Keratinocyte (primary cell): ENCODE results near the gene C2CD5. TPM values are rescaled to one million over a fixed set of nuclear protein-coding genes. Genes with fewer than 3 reads are reported as not detected.

Experiments used
- DNase-seq: peaks from one replicate; pipeline ENCODE4 v3.0.0-alpha.2; 2011; ENCODE audit warnings: low read depth, missing footprints, low spot score
- FAIRE-seq: peaks from 2 replicates; lab custom pipeline; 2011; peaks lifted over from hg19 to GRCh38; lab: Jason Lieb, UNC
- H2AFZ ChIP-seq: 2 replicates; pipeline ENCODE4 v1.6.0; 2012; ENCODE audit warnings: low read length, control low read depth, inconsistent platforms; ENCODE audit not compliant: control insufficient read depth
- H3K27ac ChIP-seq: 2 replicates; pipeline ENCODE4 v1.5.1; 2011; ENCODE audit warnings: low read length; ENCODE audit not compliant: control insufficient read depth, insufficient read depth
- H3K27me3 ChIP-seq: 3 replicates; pipeline ENCODE4 v1.6.0; 2011; ENCODE audit warnings: low read length; ENCODE audit not compliant: control insufficient read depth, insufficient read depth; ENCODE audit errors: extremely low read depth
- H3K36me3 ChIP-seq, 2 experiments: 2 replicates in 1 of 2; 3 replicates in 1 of 2; pipeline ENCODE4 v1.5.1; 2011; ENCODE audit warnings: low read length in 2 of 2, mild to moderate bottlenecking in 1 of 2; ENCODE audit not compliant: control insufficient read depth in 2 of 2, insufficient read depth in 2 of 2; ENCODE audit errors: extremely low read depth in 1 of 2
- H3K4me1 ChIP-seq: 3 replicates; pipeline ENCODE4 v1.5.1; 2011; ENCODE audit warnings: low read length; ENCODE audit not compliant: control insufficient read depth, insufficient read depth; ENCODE audit errors: extremely low read depth
- H3K4me2 ChIP-seq: 3 replicates; pipeline ENCODE4 v1.6.0; 2011; ENCODE audit warnings: low read depth, low read length; ENCODE audit not compliant: control insufficient read depth, insufficient read depth; ENCODE audit errors: extremely low read depth
- H3K4me3 ChIP-seq, 3 experiments: fragments of 200-600 bp in 1 of 3; sonication (generic) in 1 of 3; 2 replicates in 2 of 3; 3 replicates in 1 of 3; pipeline ENCODE4 v1.5.1; 2011 to 2016; ENCODE audit warnings: low read length in 3 of 3, mild to moderate bottlenecking in 3 of 3, control low read depth in 2 of 3, inconsistent platforms in 1 of 3, low read depth in 1 of 3, mixed read lengths in 1 of 3, mixed run types in 1 of 3, moderate library complexity in 1 of 3; ENCODE audit not compliant: control insufficient read depth in 2 of 3, insufficient read depth in 2 of 3; ENCODE audit errors: extremely low read depth in 1 of 3
- H3K79me2 ChIP-seq: 2 replicates; pipeline ENCODE4 v1.6.0; 2012; ENCODE audit warnings: low read length; ENCODE audit not compliant: control insufficient read depth, insufficient read depth
- H3K9ac ChIP-seq: 3 replicates; pipeline ENCODE4 v1.6.0; 2011; ENCODE audit warnings: low read length; ENCODE audit not compliant: control insufficient read depth, insufficient read depth; ENCODE audit errors: extremely low read depth
- H3K9me1 ChIP-seq: 3 replicates; pipeline ENCODE4 v1.6.0; 2011; ENCODE audit warnings: low read length; ENCODE audit not compliant: control insufficient read depth, insufficient read depth; ENCODE audit errors: extremely low read depth
- H3K9me3 ChIP-seq: 2 replicates; pipeline ENCODE4 v1.5.1; 2012; ENCODE audit warnings: low read depth, low read length; ENCODE audit not compliant: control insufficient read depth
- H4K20me1 ChIP-seq: 3 replicates; pipeline ENCODE4 v1.6.0; 2011; ENCODE audit warnings: low read length; ENCODE audit not compliant: control insufficient read depth, insufficient read depth; ENCODE audit errors: extremely low read depth
- EZH2 ChIP-seq: IDR thresholded peaks from one replicate; pipeline ENCODE4 v1.6.1; 2012; ENCODE audit warnings: inconsistent platforms, mild to moderate bottlenecking, low read length, moderate library complexity
- dilution Hi-C: fragments of 300-500 bp; cut with MboI; formaldehyde crosslinking; loops from one replicate; pipeline ENCODE4 v1.7.0; 2020; ENCODE audit warnings: low sequenced_read_pairs; ENCODE audit not compliant: extremely low pct_ligation_motif_present
- polyA plus RNA-seq, 5 experiments: library from polyadenylated mRNA; depleted of rRNA in 3 of 5; stranded (reverse) in 3 of 5; stranded (forward) in 1 of 5; unstranded in 1 of 5; fragments of >200 nt; gene quantifications; 1 replicate in 1 of 5; 2 replicates in 3 of 5; 3 replicates in 1 of 5; pipeline versions ENCODE4 v1.2.1 to v1.2.3, GENCODE V29; 2011 to 2012; ENCODE audit warnings: missing spikeins in 2 of 5, low read depth in 1 of 5, low replicate concordance in 1 of 5
- TF ChIP-seq, protein P1 (sequence below), 3 experiments: IDR thresholded peaks in 1 of 3; conservative IDR thresholded peaks in 1 of 3; optimal IDR thresholded peaks in 1 of 3; 2 replicates in 2 of 3; 3 replicates in 1 of 3; pipeline versions ENCODE3 to v1.5.1; 2011; ENCODE audit warnings: low read length in 3 of 3, mild to moderate bottlenecking in 3 of 3, moderate library complexity in 2 of 3, control low read depth in 1 of 3, inconsistent platforms in 1 of 3; ENCODE audit not compliant: insufficient read depth in 2 of 3; ENCODE audit errors: extremely low read depth in 1 of 3

Gene C2CD5
- polyA plus RNA-seq, 1 donor (not counting 4 experiments of a cell fraction or from before 2014, with no cell fraction given): 17.7 TPM

GRCh38 chr12:22533155-22533554 is 11.2 kb downstream of the C2CD5 start:
- Histone ChIP-seq H4K20me1 (no peaks in the 10 kb centered on the region), H3K9me1 (no peaks in the 10 kb centered on the region), H3K36me3 (peaks cover 0 to 2% of the 10 kb centered on the region in 2 experiments), H3K4me2 (no peak overlapping the region), H3K27ac (no peak overlapping the region), H3K79me2 (no peaks in the 10 kb centered on the region), H3K4me3 (no peak overlapping the region), H3K27me3 (no peaks in the 10 kb centered on the region), H3K9ac (no peak overlapping the region), H2AFZ (no peak overlapping the region), H3K4me1 (peaks cover 3% of the 10 kb centered on the region), H3K9me3 (no peaks in the 10 kb centered on the region)
- DNase-seq (no peak), FAIRE-seq (no peak)
- TF ChIP-seq, protein P1, sequence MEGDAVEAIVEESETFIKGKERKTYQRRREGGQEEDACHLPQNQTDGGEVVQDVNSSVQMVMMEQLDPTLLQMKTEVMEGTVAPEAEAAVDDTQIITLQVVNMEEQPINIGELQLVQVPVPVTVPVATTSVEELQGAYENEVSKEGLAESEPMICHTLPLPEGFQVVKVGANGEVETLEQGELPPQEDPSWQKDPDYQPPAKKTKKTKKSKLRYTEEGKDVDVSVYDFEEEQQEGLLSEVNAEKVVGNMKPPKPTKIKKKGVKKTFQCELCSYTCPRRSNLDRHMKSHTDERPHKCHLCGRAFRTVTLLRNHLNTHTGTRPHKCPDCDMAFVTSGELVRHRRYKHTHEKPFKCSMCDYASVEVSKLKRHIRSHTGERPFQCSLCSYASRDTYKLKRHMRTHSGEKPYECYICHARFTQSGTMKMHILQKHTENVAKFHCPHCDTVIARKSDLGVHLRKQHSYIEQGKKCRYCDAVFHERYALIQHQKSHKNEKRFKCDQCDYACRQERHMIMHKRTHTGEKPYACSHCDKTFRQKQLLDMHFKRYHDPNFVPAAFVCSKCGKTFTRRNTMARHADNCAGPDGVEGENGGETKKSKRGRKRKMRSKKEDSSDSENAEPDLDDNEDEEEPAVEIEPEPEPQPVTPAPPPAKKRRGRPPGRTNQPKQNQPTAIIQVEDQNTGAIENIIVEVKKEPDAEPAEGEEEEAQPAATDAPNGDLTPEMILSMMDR (optimal IDR thresholded peaks at IDR 0.05 in 1 of 3, IDR thresholded peaks at IDR 0.05 in 1 of 3, conservative IDR thresholded peaks at IDR 0.05 in 1 of 3; ENCODE audit: extremely low read depth in 1 of 3, insufficient read depth in 2 of 3, low read length in 3 of 3): no peak
- no peak for TF ChIP-seq EZH2
- dilution Hi-C loops: no loop called here

DNA sequence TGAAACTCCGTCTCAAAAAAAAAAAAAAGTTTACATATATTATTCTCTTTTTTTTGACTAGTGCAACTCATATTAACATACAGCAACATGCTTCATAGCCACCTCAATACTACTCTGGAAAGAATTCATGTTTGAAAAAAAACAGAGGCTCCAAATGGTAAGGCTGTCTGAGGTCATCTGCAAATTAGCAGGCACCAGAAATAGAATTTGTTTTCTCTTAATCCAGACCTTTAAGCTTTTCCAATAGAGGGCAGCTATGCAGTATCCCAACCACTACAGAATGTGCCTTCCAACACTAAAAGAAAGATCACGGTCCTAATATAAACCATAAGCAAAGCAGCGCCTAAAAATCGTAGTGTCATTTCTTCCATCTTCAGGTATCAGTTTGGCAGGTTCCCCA is 12.0 kb downstream of the C2CD5 start:
- H4K20me1 ChIP-seq: no peaks in the 10 kb centered on the region
- FAIRE-seq (no peak), DNase-seq (no peak)
- H3K79me2 ChIP-seq: no peaks in the 10 kb centered on the region
- H3K9me1 ChIP-seq: no peaks in the 10 kb centered on the region
- H3K9ac ChIP-seq: no peak overlapping the region
- H3K9me3 ChIP-seq: no peaks in the 10 kb centered on the region
- H3K36me3 ChIP-seq: peaks cover 0 to 2% of the 10 kb centered on the region in 2 experiments
- dilution Hi-C loops: no loop called here
- TF ChIP-seq EZH2: no peak
- TF ChIP-seq, protein P1 (optimal IDR thresholded peaks at IDR 0.05 in 1 of 3, IDR thresholded peaks at IDR 0.05 in 1 of 3, conservative IDR thresholded peaks at IDR 0.05 in 1 of 3; ENCODE audit: extremely low read depth in 1 of 3, insufficient read depth in 2 of 3, low read length in 3 of 3): no peak
- no peak overlapping the region for H3K27ac ChIP-seq
- H3K4me2 ChIP-seq: no peak overlapping the region
- no peak overlapping the region for H3K4me3 ChIP-seq
- no peaks in the 10 kb centered on the region for H3K27me3 ChIP-seq
- no peak overlapping the region for H2AFZ ChIP-seq
- H3K4me1 ChIP-seq: peaks cover 11% of the 10 kb centered on the region
